GM21367 (cell line): ENCODE measurements around the gene IFITM1.
A peak's percentile ranks its signal among the peaks of the same experiment; 100 is the strongest.
"Not testable (repeated sequence)": the region's sequence is repeated elsewhere in the genome, so short reads cannot be mapped to it uniquely, and the experiment has no call there.

Experiments
- ATAC-seq: cut with Tn5 transposase; IDR thresholded peaks from one replicate; pipeline ENCODE4 v1.9.1; 2021; ENCODE audit not compliant: unreplicated experiment

The IFITM1 gene

GRCh38 chr11:325796-326591 lies 12.2 kb downstream of the IFITM1 start:
- no peak for ATAC-seq

GRCh38 chr11:326592-326841 lies 12.7 kb downstream of the IFITM1 start:
- ATAC-seq = no peak

GRCh38 chr11:326842-327580 lies 13.2 kb downstream of the IFITM1 start:
- ATAC-seq = peak; percentile 55

GRCh38 chr11:327581-327923 lies 13.7 kb downstream of the IFITM1 start:
- ATAC-seq = no peak

GRCh38 chr11:328012-328411 lies 14.2 kb downstream of the IFITM1 start:
- no peak for ATAC-seq

GRCh38 chr11:328516-329100 lies 14.8 kb downstream of the IFITM1 start:
- not testable (repeated sequence) for ATAC-seq

GRCh38 chr11:329886-330253 lies 16.0 kb downstream of the IFITM1 start:
- ATAC-seq = no peak

GRCh38 chr11:330307-330693 lies 16.5 kb downstream of the IFITM1 start:
- ATAC-seq = no peak

GRCh38 chr11:330694-331357 lies 17.0 kb downstream of the IFITM1 start:
- no peak for ATAC-seq

- ATAC-seq = no peak
Measured at GRCh38 chr11:331358-332060, 17.7 kb downstream of the IFITM1 start.

GRCh38 chr11:332651-333480 lies 19.0 kb downstream of the IFITM1 start:
- ATAC-seq = no peak

GRCh38 chr11:333616-334263 lies 19.9 kb downstream of the IFITM1 start:
- ATAC-seq = not testable (repeated sequence)

GRCh38 chr11:334264-334994 lies 20.6 kb downstream of the IFITM1 start:
- no peak for ATAC-seq

- no peak for ATAC-seq
Measured at GRCh38 chr11:335779-336658, 22.2 kb downstream of the IFITM1 start.

- ATAC-seq = no peak
Measured at GRCh38 chr11:336659-337198, 22.9 kb downstream of the IFITM1 start.

GRCh38 chr11:337711-338110 lies 23.9 kb downstream of the IFITM1 start:
- no peak for ATAC-seq

GRCh38 chr11:339963-340362 lies 26.1 kb downstream of the IFITM1 start:
- no peak for ATAC-seq
